ELR (cell line): ENCODE data around the gene KDF1.
A peak's percentile ranks its signal among the peaks of the same experiment; 100 is the strongest.

ENCODE experiments used
- DNase-seq: peaks from one replicate; pipeline ENCODE4 v3.0.0-alpha.2; 2015; ENCODE audit warnings: low read depth

The KDF1 gene

DNA sequence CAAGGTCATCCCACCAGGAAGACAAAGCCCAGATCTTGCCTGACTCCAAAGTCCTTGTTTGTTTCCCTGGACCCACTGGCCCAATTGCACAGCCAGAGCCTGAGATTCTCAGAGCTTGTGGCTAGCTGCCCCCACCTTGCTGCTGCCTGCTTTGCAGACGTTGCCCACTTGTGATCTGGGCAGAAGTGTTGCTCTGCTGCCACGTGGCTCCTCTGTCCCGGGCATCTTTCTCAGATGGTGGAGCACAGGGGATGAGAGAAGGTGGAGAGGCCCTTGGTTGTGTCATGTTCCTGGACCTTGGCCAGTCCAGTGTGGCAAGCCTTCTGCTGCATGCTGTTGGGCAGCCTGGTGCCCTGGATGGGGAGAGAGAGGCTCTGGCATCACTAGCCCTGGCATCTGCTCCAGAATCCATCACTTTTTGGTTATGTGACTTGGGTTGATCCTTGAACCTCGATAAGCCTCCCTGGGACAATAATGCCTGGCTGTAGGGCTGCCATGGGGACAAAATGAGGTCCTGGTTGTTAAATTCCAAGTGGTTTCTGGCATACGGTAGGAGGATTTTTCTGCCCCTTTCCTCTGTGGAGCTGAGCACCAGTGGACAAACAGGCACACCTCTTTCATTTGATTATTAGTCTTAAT lies 44.9 kb downstream of the KDF1 start:
- no peak for DNase-seq

DNA sequence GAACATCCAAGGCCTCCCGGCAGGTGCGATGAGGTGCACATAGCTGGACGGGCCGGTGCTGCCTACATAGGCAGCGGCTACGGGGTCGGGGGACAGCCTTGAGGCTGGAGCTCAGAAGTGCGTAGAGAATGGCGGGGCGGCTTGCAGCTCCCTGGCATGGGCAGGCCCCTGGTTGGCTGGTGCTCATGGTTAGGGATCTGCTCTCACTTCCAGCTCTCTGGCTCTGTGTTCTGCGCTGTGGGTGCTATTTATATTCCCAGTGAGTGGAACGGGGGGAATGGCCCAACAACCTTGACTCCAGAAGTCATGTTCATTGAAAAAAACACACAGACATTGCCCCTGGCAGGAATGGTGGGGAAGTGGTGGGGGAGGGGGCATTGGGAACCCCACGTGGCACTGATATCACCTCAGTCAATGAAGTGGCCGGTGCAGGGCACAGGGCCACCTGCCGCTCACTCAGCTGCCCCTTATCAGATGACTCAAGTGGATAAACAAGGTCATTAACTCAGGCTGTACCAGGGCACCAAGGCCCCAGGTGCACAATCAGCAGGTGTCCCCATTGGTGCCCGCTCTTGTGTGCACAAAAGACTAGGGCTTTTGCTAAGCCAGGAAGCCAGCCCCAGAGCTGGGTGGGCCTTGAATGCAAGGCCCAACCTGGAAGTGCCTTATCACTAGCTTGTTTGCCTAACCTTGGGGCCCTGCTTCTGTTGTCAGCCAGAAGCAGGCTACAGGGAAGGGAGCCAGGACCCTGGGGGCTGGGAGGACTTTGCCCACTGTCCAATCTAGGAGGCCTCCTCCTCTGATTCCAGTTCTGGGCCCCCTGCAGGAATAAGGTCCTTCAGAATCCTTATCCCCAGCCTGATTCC lies 46.3 kb downstream of the KDF1 start, which contains the start of gene NR0B2:
Gene NR0B2, minus strand, starts transcription at position 222 of the 866 bp plus-strand sequence. Its CDS starts 35 bp downstream, at position 187.
- no peak for DNase-seq

DNA sequence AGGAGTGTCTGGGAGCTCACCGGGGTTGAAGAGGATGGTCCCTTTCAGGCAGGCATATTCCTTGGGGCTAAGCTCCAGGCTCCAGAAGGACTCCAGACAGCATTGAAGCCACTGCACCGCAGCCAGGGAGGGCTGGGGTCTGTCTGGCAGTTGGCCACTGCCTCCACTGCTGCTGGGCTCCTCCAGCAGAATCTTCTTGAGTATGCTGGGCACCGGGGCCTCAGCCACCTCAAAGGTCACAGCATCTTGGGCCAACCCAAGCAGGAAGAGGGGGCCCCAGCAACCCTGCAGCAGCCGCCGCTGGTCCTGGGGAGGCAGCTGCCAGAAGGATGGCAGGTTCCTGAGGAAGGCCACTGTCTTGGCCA lies 46.9 kb downstream of the KDF1 start:
- DNase-seq: no peak

DNA sequence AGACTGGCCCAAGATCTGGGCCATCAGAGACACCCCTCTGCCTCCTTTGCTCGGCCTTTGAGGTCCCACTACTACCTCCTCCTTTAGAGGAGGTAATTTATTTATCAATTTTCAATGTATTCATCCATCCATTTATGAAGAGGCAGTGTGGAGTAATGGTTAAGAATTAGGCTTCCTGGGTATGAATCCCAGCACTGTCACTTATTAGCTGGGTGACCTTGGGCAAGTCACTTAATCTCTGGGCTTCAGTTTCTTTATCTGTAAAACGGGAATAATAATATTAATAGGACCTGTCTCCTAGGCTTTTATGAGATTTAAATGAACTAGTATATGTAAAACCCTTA lies 48.1 kb downstream of the KDF1 start:
- no peak for DNase-seq

DNA sequence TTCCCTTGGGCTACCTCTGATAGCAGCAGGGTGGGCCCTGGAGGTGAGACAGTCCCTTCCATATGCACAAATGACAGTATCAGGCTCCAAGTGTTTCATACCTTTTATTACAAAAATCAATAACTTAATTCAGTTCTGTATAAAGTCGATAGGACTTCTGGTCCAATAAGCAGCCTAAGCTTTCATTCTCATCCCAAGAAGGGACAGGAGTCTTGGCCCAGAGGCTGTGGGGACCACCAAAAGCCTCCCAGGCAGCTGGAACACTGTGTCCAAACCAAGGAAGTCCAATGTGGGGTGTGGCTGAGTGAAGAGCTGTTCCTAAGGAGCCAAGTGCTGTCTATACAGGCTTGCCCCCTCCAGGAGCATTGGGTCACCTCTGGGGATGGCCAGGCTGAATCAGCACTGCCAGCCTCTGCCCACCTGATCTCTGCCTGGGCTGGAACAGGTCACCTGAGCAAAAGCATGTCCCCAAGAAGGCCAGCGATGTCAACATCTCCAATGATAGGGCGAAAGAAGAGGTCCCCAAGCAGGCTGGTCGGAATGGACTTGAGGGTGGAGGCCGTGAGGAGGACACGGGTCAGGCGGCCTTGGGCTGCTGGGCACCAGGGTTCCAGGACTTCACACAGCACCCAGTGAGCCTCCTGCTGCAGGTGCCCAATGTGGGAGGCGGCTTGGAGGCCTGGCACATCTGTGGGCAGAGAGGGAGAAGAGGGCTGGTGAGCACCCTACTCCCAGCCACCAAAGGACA lies 48.7 kb downstream of the KDF1 start:
- DNase-seq: no peak

DNA sequence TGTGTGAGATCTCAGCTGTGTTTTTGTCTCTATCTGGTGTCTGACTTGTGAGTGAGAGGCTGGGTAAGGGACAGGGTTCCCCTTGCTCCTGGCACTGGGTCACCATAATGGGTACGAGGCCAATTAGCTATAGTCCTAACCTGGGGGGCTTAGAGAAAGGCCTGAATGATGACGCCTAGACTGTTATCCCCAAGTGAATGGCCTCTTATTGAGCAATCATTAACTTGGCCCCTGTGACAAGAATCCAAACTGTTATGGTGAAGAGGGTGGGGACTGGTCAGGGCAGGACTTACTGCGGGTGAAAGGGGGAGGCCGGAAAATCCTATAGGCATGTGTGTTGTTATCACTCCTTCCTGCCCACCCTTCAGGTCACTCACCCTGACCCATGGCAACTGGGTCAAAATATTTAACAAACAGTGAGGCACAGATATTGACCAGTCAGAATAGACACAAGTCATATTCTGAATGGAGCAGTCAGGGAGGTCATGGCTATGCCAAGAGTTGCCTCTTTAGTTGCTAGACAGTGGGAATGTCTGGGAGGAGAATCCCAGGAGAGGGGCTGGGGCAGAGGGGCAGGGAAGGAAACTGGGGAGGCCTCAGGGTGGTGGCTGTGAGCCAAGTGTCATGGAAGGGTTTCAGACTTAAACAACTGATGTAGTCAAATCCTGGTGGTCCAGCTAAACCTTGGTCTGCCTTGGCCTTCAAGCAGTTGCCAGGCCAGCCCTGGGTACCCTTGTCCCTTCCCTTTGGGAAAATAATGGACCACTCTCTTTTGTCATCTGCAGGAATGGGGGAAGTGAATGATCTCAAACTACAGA lies 49.7 kb downstream of the KDF1 start:
- DNase-seq: no peak

DNA sequence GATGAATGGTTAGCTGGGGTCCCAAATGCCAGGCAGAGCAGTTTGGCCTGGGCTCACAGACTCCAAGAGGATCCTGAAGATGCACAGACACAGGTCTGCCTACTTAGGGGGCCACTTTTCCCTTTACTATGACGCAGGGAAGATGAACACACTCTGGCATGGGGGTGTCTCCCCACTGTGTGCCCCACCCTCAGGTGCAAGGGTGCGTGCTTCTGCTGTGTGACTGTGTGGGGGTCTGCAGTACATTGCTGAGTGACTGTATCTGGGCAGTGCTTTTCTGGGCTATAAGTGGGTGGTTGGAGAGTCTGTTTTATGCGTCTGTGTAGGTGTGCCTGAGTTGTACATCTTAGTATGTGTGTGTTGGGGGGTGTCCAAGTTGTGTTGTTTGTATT lies 50.3 kb downstream of the KDF1 start:
- DNase-seq: no peak

DNA sequence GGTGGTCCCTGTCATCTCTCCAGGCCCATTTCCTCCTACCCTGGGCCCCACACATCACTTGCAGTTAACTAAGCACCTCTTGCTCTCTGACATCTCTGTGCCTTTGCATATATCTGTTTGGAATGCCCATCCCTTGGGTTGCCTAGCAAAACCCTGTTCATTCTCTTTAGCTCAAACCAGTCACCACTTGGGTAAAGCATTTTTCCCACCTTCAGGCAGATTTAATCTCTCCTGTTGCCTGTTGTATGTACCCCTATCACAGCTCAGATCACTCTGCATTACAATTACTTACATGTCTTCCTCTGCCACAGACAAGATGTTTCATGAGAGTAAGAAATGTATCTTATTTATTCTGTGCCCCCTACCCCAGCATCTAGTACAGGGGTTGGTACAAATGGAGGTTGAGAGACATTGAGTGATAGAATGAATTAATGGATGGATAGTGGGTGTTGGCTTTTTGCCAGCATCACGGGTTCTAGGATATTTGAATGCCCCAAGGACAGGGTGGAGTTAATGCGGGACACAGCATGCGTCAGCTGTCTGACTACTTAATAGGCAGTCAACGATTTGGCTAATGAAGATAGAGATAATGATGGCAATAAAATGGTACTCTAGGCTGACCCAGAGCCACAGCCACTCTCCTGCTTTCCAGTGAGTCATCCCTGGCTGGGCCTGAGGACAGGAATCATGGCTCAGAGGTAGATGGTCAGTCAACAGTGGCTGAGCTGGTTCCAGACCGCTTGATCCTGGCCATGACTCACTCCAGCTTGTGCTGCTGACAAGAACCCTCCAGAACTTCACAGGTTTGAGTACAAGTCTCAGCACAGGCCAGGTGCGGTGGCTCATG lies 53.0 kb downstream of the KDF1 start:
- peak; percentile 97 for DNase-seq

DNA sequence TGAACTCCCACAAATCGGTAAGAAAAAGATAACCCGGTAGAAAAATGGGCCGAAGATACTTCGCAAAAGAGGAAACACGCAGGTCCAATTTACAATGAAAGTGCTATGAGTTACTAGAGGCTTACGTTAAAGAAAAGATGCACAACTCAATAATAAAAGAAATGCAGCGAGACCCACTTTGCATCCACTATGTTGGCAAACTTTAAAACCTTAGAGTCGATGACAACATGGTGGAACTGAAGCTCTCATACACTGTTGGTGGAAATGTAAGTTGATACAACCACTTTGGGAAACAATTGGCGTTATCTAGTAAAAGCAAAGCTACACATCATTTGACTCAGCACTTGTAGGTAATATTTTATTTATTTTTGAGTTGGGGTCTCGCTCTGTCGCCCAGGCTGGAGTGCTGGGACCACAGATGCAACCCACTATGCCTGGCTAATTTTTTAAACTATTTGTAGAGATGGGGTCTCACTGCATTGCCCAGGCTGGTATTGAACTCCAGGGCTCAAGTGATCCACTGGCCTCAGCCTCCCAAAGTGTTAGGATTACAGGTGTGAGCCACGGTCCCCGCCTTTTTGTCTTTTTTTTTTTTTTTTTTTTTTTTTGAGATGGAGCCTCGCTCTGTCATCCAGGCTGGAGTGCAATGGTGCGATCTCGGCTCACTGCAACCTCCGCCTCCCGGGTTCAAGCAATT lies 59.3 kb downstream of the KDF1 start:
- no peak for DNase-seq

DNA sequence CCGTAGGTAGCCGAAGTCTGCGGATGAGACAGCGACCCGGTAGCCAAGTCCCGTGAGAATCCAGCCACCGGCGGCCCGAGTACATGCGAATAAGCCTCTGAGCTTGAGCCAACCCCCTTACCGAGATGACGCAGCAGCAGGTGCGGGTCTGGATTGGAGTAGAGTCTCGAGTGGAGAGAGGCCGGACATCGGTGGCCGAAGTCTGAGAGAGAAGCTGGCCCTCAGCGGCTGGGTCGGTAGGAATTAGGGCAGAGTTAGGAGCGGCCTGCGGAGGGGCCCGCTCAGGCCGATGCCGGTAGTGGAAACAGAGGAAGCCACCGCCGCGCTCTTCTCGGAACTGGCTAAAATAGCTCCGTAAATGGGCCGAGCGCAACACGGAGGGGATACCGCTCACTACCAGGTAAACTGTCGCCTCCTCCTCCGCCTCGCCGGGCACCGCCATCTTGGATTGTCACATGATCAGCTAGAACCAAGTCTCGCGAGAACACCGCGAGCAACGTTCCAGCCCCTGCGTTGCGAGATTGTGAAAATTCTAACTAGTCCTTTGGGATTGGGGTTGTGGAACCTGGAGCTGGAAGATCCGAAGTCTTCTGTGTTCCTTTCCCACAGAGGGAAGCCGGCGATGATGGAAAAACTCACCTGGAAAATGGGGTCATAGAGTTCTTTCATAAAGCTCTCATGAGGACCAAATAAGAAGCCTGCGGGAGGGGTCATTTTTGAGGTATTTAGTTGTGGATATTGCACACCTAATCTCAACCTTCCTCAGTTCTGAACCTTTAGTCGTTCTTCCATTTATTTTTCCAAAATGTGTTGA lies 60.1 kb downstream of the KDF1 start, which contains the start of gene GPATCH3:
Gene GPATCH3, minus strand, starts transcription at position 467 of the 814 bp plus-strand sequence. Its CDS starts 25 bp downstream, at position 442.
- DNase-seq: peak; percentile 94
